Stimulated activated naive CD8-positive, alpha-beta T cell treated with anti-CD3 and anti-CD28 coated beads, Interleukin-15, Interleukin-2, amounts not matched to agents 100 U/mL and 50 U/mL, for 24 hours (primary cell): Measurements from ENCODE around the gene NTF4.

Experiments used
- ATAC-seq: fragments of 150-1000 bp; cut with Tn5 transposase; one replicate; pipeline ENCODE4 v1.10.0; 2021
- DNase-seq: peaks from one replicate; pipeline ENCODE4 v3.0.0; 2021

Gene NTF4

GRCh38 chr19:49064768-49065611 lies at the start of gene NTF4:
NTF4 (minus strand) TSS chr19:49064818; CDS start chr19:49061997, 2,821 bp downstream.
- ATAC-seq: no peak
- DNase-seq: no peak

- DNase-seq (peak; percentile 78), ATAC-seq (peak; percentile 73)
Observed at GRCh38 chr19:49113762-49114629, 49.4 kb upstream of the NTF4 start, which contains the start of gene LIN7B. LIN7B (plus strand) TSS chr19:49114370; CDS start chr19:49114405, 35 bp downstream.

- DNase-seq: no peak
- no peak for ATAC-seq
Observed at GRCh38 chr19:49111218-49111998, 46.8 kb upstream of the NTF4 start.

- no peak for DNase-seq
- ATAC-seq: no peak
Observed at GRCh38 chr19:49110567-49110966, 45.9 kb upstream of the NTF4 start.

GRCh38 chr19:49109569-49110233 lies 45.1 kb upstream of the NTF4 start:
- ATAC-seq: no peak
- no peak for DNase-seq

GRCh38 chr19:49109051-49109450 lies 44.4 kb upstream of the NTF4 start:
- ATAC-seq (no peak), DNase-seq (no peak)

GRCh38 chr19:49107625-49108459 lies 43.2 kb upstream of the NTF4 start:
- DNase-seq (no peak), ATAC-seq (no peak)

GRCh38 chr19:49106648-49107135 lies 42.1 kb upstream of the NTF4 start:
- ATAC-seq (peak; percentile 33), DNase-seq (peak; percentile 78)

GRCh38 chr19:49104229-49104864 lies 39.7 kb upstream of the NTF4 start:
- DNase-seq: no peak
- ATAC-seq: no peak

- no peak for DNase-seq
- ATAC-seq: no peak
Observed at GRCh38 chr19:49103331-49104085, 38.9 kb upstream of the NTF4 start.

- no peak for DNase-seq
- ATAC-seq: no peak
Observed at GRCh38 chr19:49102303-49102702, 37.7 kb upstream of the NTF4 start.

- ATAC-seq: no peak
- DNase-seq: no peak
Observed at GRCh38 chr19:49101160-49101559, 36.5 kb upstream of the NTF4 start.

- ATAC-seq (no peak), DNase-seq (no peak)
Observed at GRCh38 chr19:49098795-49099194, 34.2 kb upstream of the NTF4 start.

- ATAC-seq: peak; percentile 80
- peak; percentile 71 for DNase-seq
Observed at GRCh38 chr19:49097453-49098288, 33.1 kb upstream of the NTF4 start.

- DNase-seq (no peak), ATAC-seq (no peak)
Observed at GRCh38 chr19:49094505-49095482, 30.2 kb upstream of the NTF4 start.

- DNase-seq: no peak
- ATAC-seq: no peak
Observed at GRCh38 chr19:49092686-49093085, 28.1 kb upstream of the NTF4 start.

GRCh38 chr19:49091391-49092038 lies 26.9 kb upstream of the NTF4 start:
- ATAC-seq: no peak
- DNase-seq: no peak
